PC-3 (cell line): ENCODE results near the gene MPIG6B. TPM values are rescaled to one million over a fixed set of nuclear protein-coding genes. Genes with fewer than 3 reads are reported as not detected.

Experiments used
- ATAC-seq: fragments of 200-7000 bp; cut with Tn5 transposase; 2 replicates; pipeline ENCODE4 v1.9.1; 2020; ENCODE audit warnings: mild to moderate bottlenecking, moderate library complexity
- BruUV-seq: library from RNA; stranded (reverse); fragments of 400-500 nt; replicated peaks from 2 replicates; lab custom pipeline; 2021; lab: Mats Ljungman, UMichigan
- CTCF ChIA-PET: fragments of 300-600 bp; sonication (Branson Sonifier 250); formaldehyde crosslinking; loops from one replicate; lab custom pipeline; 2022; ENCODE audit warnings: antibody characterized with exemption; lab: Charles Lee
- POLR2A ChIA-PET: fragments of 300-600 bp; sonication (Branson Sonifier 250); formaldehyde crosslinking; loops from one replicate; lab custom pipeline; 2022; ENCODE audit warnings: antibody characterized with exemption; ENCODE audit not compliant: unreplicated experiment; lab: Charles Lee
- DNase-seq: peaks from one replicate; pipeline ENCODE4 v3.0.0-alpha.2; 2015
- H2AFZ ChIP-seq: fragments of 300-600 bp; sonication (generic); 2 replicates; pipeline ENCODE4 v1.6.0; 2016; ENCODE audit warnings: antibody characterized with exemption, low read length
- H3F3A ChIP-seq: fragments of 300-600 bp; sonication (generic); one replicate; pipeline ENCODE4 v1.6.0; 2017; ENCODE audit warnings: antibody characterized with exemption, low read length, control low read depth, mild to moderate bottlenecking; ENCODE audit not compliant: unreplicated experiment
- H3K27ac ChIP-seq: fragments of 300-600 bp; sonication (generic); 2 replicates; pipeline ENCODE4 v1.5.1; 2016; ENCODE audit warnings: mild to moderate bottlenecking, low read length
- H3K27me3 ChIP-seq: fragments of 300-600 bp; sonication (generic); 2 replicates; pipeline ENCODE4 v1.6.1; 2016; ENCODE audit warnings: low read length, mixed read lengths
- H3K36me3 ChIP-seq: fragments of 300-600 bp; sonication (generic); 2 replicates; pipeline ENCODE4 v1.6.1; 2016; ENCODE audit warnings: low read depth, mixed run types, low read length, mixed read lengths
- H3K4me1 ChIP-seq: fragments of 300-600 bp; sonication (generic); 2 replicates; pipeline ENCODE4 v1.5.1; 2016; ENCODE audit warnings: low read length; ENCODE audit not compliant: insufficient read depth
- H3K4me2 ChIP-seq: fragments of 300-600 bp; sonication (generic); 2 replicates; pipeline ENCODE4 v1.6.0; 2016; ENCODE audit warnings: low read length
- H3K4me3 ChIP-seq: fragments of 300-600 bp; sonication (generic); 2 replicates; pipeline ENCODE4 v1.5.1; 2016; ENCODE audit warnings: mild to moderate bottlenecking, low read length, mixed read lengths
- H3K79me2 ChIP-seq: fragments of 300-600 bp; sonication (generic); 2 replicates; pipeline ENCODE4 v1.6.1; 2017; ENCODE audit warnings: low read length, mixed read lengths
- H3K9ac ChIP-seq: fragments of 300-600 bp; sonication (generic); 2 replicates; pipeline ENCODE4 v1.6.0; 2016; ENCODE audit warnings: mild to moderate bottlenecking, low read length
- H3K9me2 ChIP-seq: fragments of 300-600 bp; sonication (generic); replicated peaks from 2 replicates; pipeline ENCODE4 v1.6.1; 2016; ENCODE audit warnings: mixed run types, low read length, mixed read lengths
- H3K9me3 ChIP-seq: fragments of 300-600 bp; sonication (generic); 2 replicates; pipeline ENCODE4 v1.6.1; 2016; ENCODE audit warnings: low read length, mixed read lengths
- H4K20me1 ChIP-seq: fragments of 300-600 bp; sonication (generic); 2 replicates; pipeline ENCODE4 v1.6.1; 2016; ENCODE audit warnings: low read length, mixed read lengths
- CTCF ChIP-seq: fragments of 300-600 bp; sonication (generic); conservative IDR thresholded peaks from 2 replicates; pipeline ENCODE4 v1.5.1; 2017; ENCODE audit warnings: antibody characterized with exemption, low read depth, mild to moderate bottlenecking, low read length
- EZH2 ChIP-seq: fragments of 300-600 bp; sonication (generic); IDR thresholded peaks from one replicate; pipeline ENCODE4 v1.6.1; 2017; ENCODE audit warnings: antibody characterized with exemption, mild to moderate bottlenecking, low read length; ENCODE audit not compliant: unreplicated experiment
- EZH2phosphoT487 ChIP-seq: fragments of 300-600 bp; sonication (generic); IDR thresholded peaks from 2 replicates; pipeline ENCODE4 v1.6.1; 2018; ENCODE audit warnings: mild to moderate bottlenecking, antibody characterized with exemption, low read length, borderline replicate concordance
- intact Hi-C: fragments of 100-400 bp; cut with micrococcal nuclease; formaldehyde crosslinking; loops from 2 replicates; pipeline ENCODE4 v1.9.0; 2023
- total RNA-seq: library from RNA; depleted of rRNA; stranded (reverse); fragments of >200 nt; gene quantifications from 2 replicates; pipeline ENCODE4 v1.2.3, GENCODE V29; 2014

Gene MPIG6B
- total RNA-seq, 1 experiment from 2014 or later: not detected

DNA sequence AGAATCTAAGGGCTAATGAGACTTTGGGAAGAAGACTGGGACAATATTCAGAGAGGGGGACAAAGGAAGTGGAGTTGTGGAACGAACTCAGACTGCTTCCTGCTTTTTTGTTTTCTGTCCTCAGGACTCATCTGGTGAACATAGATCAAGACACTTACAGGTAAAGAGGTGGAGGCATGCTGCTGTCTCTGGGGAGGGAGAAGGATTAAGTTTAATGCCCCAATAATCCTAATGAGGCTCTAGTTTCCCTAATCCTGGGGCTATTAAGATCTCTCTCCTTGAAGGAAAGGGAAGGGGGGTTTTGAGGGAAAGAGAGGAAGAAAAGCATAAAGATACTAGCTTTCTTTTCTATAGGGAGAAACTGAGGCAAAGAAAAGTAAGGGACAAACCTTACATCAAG, 21.2 kb downstream of the MPIG6B start:
- ChIA-PET CTCF (no interaction called here), POLR2A (no interaction called here)
- Histone ChIP-seq H3K9me2 (no peaks in the 10 kb centered on the region), H3F3A (no peaks in the 10 kb centered on the region), H3K36me3 (peaks cover 10% of the 10 kb centered on the region; the same call in 1 of the 2 replicates), H3K27me3 (no peaks in the 10 kb centered on the region), H3K4me1 (peaks cover 22% of the 10 kb centered on the region), H3K4me3 (no peak overlapping the region), H3K27ac (no peak overlapping the region), H3K4me2 (no peak overlapping the region), H3K79me2 (peaks cover 12% of the 10 kb centered on the region), H4K20me1 (no peaks in the 10 kb centered on the region), H3K9ac (no peak overlapping the region), H3K9me3 (no peaks in the 10 kb centered on the region), H2AFZ (no peak overlapping the region)
- DNase-seq (no peak), ATAC-seq (no peak)
- intact Hi-C loops: no loop called here
- TF ChIP-seq EZH2phosphoT487 (no peak), CTCF (no peak), EZH2 (no peak)
- BruUV-seq: no TSS peak

- no peaks in the 10 kb centered on the region for H3K79me2 ChIP-seq
- H3K27me3 ChIP-seq: no peaks in the 10 kb centered on the region
- H2AFZ ChIP-seq: no peak overlapping the region
- ATAC-seq (no peak), DNase-seq (no peak)
- BruUV-seq: no TSS peak
- H3K4me2 ChIP-seq: no peak overlapping the region
- H3K27ac ChIP-seq: no peak overlapping the region
- no peaks in the 10 kb centered on the region for H3K9me3 ChIP-seq
- no peak overlapping the region for H3K9ac ChIP-seq
- CTCF ChIA-PET: no interaction called here
- no peak overlapping the region for H3K4me3 ChIP-seq
- peaks cover 24% of the 10 kb centered on the region for H3K4me1 ChIP-seq
- H4K20me1 ChIP-seq: no peaks in the 10 kb centered on the region
- peaks cover 6% of the 10 kb centered on the region for H3F3A ChIP-seq
- POLR2A ChIA-PET: no interaction called here
- peaks cover 5% of the 10 kb centered on the region; the same call in 1 of the 2 replicates for H3K36me3 ChIP-seq
- TF ChIP-seq CTCF: no peak
- no peak for TF ChIP-seq EZH2phosphoT487
- no peak for TF ChIP-seq EZH2
- intact Hi-C loops: no loop called here
- no peaks in the 10 kb centered on the region for H3K9me2 ChIP-seq
Measured at GRCh38 chr6:31749301-31750036, 26.3 kb downstream of the MPIG6B start.

DNA sequence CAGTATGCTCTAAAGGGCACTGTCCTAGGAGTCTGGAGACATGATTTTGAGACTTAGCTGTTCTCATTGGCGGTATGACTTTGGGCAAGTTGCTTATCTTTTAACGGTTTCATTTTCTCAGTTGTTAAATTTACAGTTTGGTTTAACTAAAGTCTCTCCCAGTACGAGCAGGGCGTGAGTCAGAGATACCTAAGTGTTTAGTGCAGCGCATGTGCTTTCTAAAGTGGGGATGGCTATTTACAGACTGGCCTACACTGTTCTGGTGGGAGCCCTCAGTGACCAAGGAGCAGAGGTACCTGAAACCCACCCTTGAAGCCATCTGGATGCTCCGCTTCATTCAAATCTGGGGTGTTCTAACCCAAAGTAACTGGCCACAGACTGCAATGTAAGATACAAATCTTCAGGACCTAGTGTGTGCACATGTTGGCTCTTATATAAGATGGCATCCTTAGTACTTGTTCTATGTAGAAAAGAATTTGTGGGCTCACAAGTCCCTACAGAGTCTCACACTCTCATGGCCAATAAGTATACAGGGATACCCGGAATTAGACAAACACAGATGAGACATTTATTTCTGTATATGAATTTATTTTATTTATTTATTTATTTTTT, 27.3 kb downstream of the MPIG6B start:
- no peak overlapping the region for H3K27ac ChIP-seq
- H3K79me2 ChIP-seq: no peaks in the 10 kb centered on the region
- intact Hi-C loops: no loop called here
- no peak overlapping the region for H3K4me2 ChIP-seq
- BruUV-seq: no TSS peak
- H3K9ac ChIP-seq: no peak overlapping the region
- H4K20me1 ChIP-seq: no peaks in the 10 kb centered on the region
- H3K4me3 ChIP-seq: no peak overlapping the region
- peaks cover 5% of the 10 kb centered on the region; the same call in 1 of the 2 replicates for H3K36me3 ChIP-seq
- H3K4me1 ChIP-seq: peaks cover 24% of the 10 kb centered on the region
- TF ChIP-seq CTCF (no peak), EZH2 (no peak), EZH2phosphoT487 (no peak)
- no peak overlapping the region for H2AFZ ChIP-seq
- ChIA-PET POLR2A (no interaction called here), CTCF (no interaction called here)
- H3K9me2 ChIP-seq: no peaks in the 10 kb centered on the region
- no peaks in the 10 kb centered on the region for H3K27me3 ChIP-seq
- ATAC-seq (no peak), DNase-seq (no peak)
- H3F3A ChIP-seq: peaks cover 6% of the 10 kb centered on the region
- H3K9me3 ChIP-seq: no peaks in the 10 kb centered on the region
